GM23248 (cell line): Measurements from ENCODE around the gene TTLL9. TPM values are rescaled to one million over a fixed set of nuclear protein-coding genes. Genes with fewer than 3 reads are reported as not detected.

Experiments used
- DNase-seq: peaks from one replicate; pipeline ENCODE4 v3.0.0-alpha.2; 2015
- H2AFZ ChIP-seq: fragments of 200-600 bp; sonication (generic); 2 replicates; pipeline ENCODE4 v1.6.1; 2016; ENCODE audit warnings: antibody characterized with exemption
- H3F3A ChIP-seq: fragments of 200-600 bp; sonication (generic); 2 replicates; pipeline ENCODE4 v1.6.1; 2016; ENCODE audit warnings: mild to moderate bottlenecking, antibody characterized with exemption, mixed run types; ENCODE audit not compliant: insufficient read depth
- H3K27ac ChIP-seq: fragments of 200-600 bp; sonication (generic); 2 replicates; pipeline ENCODE4 v1.5.1; 2016; ENCODE audit warnings: mild to moderate bottlenecking
- H3K27me3 ChIP-seq: fragments of 200-600 bp; sonication (generic); replicated peaks from 2 replicates; pipeline ENCODE4 v1.6.1; 2016; ENCODE audit warnings: mild to moderate bottlenecking; ENCODE audit not compliant: insufficient read depth
- H3K36me3 ChIP-seq: fragments of 200-600 bp; sonication (generic); 2 replicates; pipeline ENCODE4 v1.6.1; 2016; ENCODE audit warnings: low read depth, mild to moderate bottlenecking
- H3K4me1 ChIP-seq: fragments of 200-600 bp; sonication (generic); 2 replicates; pipeline ENCODE4 v1.6.1; 2016; ENCODE audit warnings: mild to moderate bottlenecking; ENCODE audit not compliant: insufficient read depth
- H3K4me2 ChIP-seq: fragments of 200-600 bp; sonication (generic); one replicate; pipeline ENCODE4 v1.6.1; 2016; ENCODE audit warnings: mild to moderate bottlenecking; ENCODE audit not compliant: unreplicated experiment
- H3K4me3 ChIP-seq: fragments of 200-600 bp; sonication (generic); 2 replicates; pipeline ENCODE4 v1.5.1; 2016; ENCODE audit warnings: mild to moderate bottlenecking
- H3K79me2 ChIP-seq: fragments of 200-600 bp; sonication (generic); 2 replicates; pipeline ENCODE4 v1.6.1; 2016; ENCODE audit warnings: mild to moderate bottlenecking; ENCODE audit not compliant: insufficient read depth
- H3K9ac ChIP-seq: fragments of 200-600 bp; sonication (generic); 2 replicates; pipeline ENCODE4 v1.6.1; 2016; ENCODE audit warnings: mild to moderate bottlenecking
- H3K9me2 ChIP-seq: fragments of 200-600 bp; sonication (generic); 2 replicates; pipeline ENCODE4 v1.6.1; 2016; ENCODE audit warnings: mixed run types, mild to moderate bottlenecking, moderate library complexity; ENCODE audit not compliant: insufficient read depth
- H3K9me3 ChIP-seq: fragments of 200-600 bp; sonication (generic); one replicate; pipeline ENCODE4 v1.6.1; 2017; ENCODE audit warnings: low read depth
- H4K20me1 ChIP-seq: fragments of 200-600 bp; sonication (generic); 2 replicates; pipeline ENCODE4 v1.6.0; 2016; ENCODE audit not compliant: insufficient read depth
- EZH2 ChIP-seq: fragments of 200-600 bp; sonication (generic); IDR thresholded peaks from 2 replicates; pipeline ENCODE4 v1.6.1; 2018; ENCODE audit warnings: antibody characterized with exemption, mild to moderate bottlenecking; ENCODE audit not compliant: insufficient read depth, poor library complexity, severe bottlenecking
- EZH2phosphoT487 ChIP-seq: fragments of 200-600 bp; sonication (generic); IDR thresholded peaks from 2 replicates; pipeline ENCODE4 v1.6.1; 2018; ENCODE audit warnings: antibody characterized with exemption, moderate library complexity, mild to moderate bottlenecking, low read depth; ENCODE audit not compliant: insufficient read depth
- WGBS, 2 experiments: methylation state at CpG; one replicate each; pipeline ENCODE4 v1.1.6; 2015 to 2017; ENCODE audit warnings: low lambda C conversion rate in 2 of 2, low coverage in 1 of 2; ENCODE audit errors: missing lambda C conversion rate in 2 of 2; 5-methylcytosine and 5-hydroxymethylcytosine counted together
- in situ Hi-C: fragments of 300-500 bp; cut with MboI; formaldehyde crosslinking; loops from 2 replicates; pipeline ENCODE4 v1.15.0; 2020
- polyA plus RNA-seq: library from polyadenylated mRNA; unstranded; fragments of >200 nt; fragmentation: Nextera tagmentation; extraction: Ambion mirVana; gene quantifications from 2 replicates; pipeline ENCODE4 v1.2.1, GENCODE V29; 2016
- total RNA-seq: library from RNA; depleted of rRNA; stranded (reverse); fragments of >200 nt; shearing (Covaris generic); gene quantifications from 2 replicates; pipeline ENCODE4 v1.2.3, GENCODE V29; 2014

Gene TTLL9
- total and polyA plus RNA-seq, 2 experiments from 2014 or later, result not detected

DNA sequence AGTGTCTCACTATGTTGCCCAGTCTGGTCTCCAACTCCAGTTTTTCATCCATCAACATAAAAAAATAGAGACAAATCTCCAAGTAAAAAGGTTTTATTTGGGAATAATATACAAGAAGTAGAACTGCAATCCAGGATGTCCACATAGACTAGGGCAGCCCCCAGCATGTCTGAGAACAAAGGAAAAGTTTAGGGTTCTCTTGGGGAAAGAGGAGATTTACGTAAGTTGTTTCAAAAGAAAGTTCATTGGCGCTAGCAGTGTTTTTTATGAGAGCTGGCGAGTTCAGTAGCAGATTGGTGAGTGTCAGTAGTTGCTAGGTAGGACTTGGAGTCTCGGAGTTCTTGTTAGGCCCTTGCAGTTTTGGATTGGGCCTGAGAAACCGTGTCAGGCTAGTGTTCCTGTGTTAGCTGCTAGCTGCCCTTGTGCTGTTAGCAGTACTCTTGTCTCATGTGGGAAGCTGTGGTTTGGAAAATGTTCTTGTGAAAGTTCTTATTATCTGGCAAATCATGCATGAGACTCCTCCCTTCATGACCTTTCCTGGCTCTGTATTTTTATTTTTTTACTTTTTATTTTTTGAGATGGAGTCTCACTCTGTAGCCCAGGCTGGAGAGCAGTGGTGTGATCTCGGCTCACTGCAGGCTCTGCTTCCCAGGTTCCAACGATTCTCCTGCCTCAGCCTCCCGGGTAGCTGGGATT, 24.7 kb downstream of the TTLL9 start:
- H4K20me1 ChIP-seq, result no peaks in the 10 kb centered on the region
- peak; percentile 66 for DNase-seq

DNA sequence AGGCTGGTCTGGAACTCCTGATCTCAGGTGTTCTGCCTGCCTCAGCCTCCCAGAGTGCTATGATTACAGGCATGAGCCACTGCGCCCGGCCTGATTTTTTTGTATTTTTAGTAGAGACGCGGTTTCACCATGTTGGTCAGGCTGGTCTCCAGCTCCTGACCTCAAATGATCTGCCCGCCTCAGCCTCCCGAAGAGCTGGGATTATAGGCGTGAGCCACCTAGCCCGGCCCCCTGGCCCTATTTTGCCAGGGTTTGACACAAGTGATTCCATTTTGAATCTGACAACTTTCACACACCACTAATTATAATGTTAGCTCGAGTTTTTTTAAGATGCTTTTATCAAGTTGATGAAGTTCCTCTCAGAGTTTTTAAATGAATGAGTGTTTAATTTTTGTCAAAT, 25.6 kb downstream of the TTLL9 start:
- no peaks in the 10 kb centered on the region for H3K9me3 ChIP-seq
- no peaks in the 10 kb centered on the region for H3K36me3 ChIP-seq
- in situ Hi-C loops, result no loop called here
- H3K4me1 ChIP-seq, result no peaks in the 10 kb centered on the region
- H3K9me2 ChIP-seq, result no peaks in the 10 kb centered on the region
- no peak for DNase-seq
- no peak overlapping the region for H3K9ac ChIP-seq
- WGBS, 2 experiments, result 77 to 79% methylated on average over 9 of the region's 9 CpGs
- H4K20me1 ChIP-seq, result no peaks in the 10 kb centered on the region
- no peak overlapping the region for H2AFZ ChIP-seq
- no peak overlapping the region for H3K27ac ChIP-seq
- TF ChIP-seq EZH2 (no peak), EZH2phosphoT487 (no peak)
- no peaks in the 10 kb centered on the region for H3K79me2 ChIP-seq
- no peak overlapping the region for H3K4me3 ChIP-seq
- H3K4me2 ChIP-seq, result no peak overlapping the region
- peaks cover 13% of the 10 kb centered on the region for H3K27me3 ChIP-seq
- H3F3A ChIP-seq, result no peaks in the 10 kb centered on the region

More for the DNA sequence above, 24.7 kb downstream of the TTLL9 start:
- H3K36me3 ChIP-seq, result no peaks in the 10 kb centered on the region
- H3K4me3 ChIP-seq, result no peak overlapping the region
- in situ Hi-C loops, result no loop called here
- no peak overlapping the region for H3K4me2 ChIP-seq
- no peaks in the 10 kb centered on the region for H3K9me3 ChIP-seq
- H3K9me2 ChIP-seq, result no peaks in the 10 kb centered on the region
- no peaks in the 10 kb centered on the region for H3K4me1 ChIP-seq
- H3K9ac ChIP-seq, result no peak overlapping the region
- 38 to 39% methylated on average over 8 of the region's 8 CpGs for WGBS, 2 experiments
- H3F3A ChIP-seq, result no peaks in the 10 kb centered on the region
- H3K79me2 ChIP-seq, result no peaks in the 10 kb centered on the region
- H2AFZ ChIP-seq, result peak overlapping the region; percentile 42; the same call in 1 of the 2 replicates
- TF ChIP-seq EZH2, result no peak
- no peak for TF ChIP-seq EZH2phosphoT487
- no peak overlapping the region for H3K27ac ChIP-seq
- H3K27me3 ChIP-seq, result peaks cover 13% of the 10 kb centered on the region

DNA sequence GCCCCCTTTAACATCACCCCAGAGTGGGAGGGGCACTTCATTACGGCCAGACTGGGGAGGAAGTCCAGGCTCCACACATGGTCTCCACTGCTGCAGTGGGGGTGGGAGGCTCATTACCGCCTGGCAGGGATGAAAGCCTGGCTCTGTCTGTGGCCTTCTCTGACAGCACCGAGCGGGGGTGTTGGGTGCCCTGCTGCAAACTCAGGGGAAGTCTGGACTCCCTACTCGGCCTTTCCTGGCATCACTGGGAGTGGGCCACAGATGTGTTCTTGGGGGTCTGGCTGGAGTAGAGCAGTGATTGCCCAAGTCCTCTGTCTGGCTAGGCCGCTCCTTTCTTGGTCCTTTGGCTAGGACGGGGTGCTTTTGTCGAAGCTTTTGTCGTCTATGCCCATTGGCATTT, 27.1 kb downstream of the TTLL9 start:
- Histone ChIP-seq H4K20me1 (no peaks in the 10 kb centered on the region), H3K79me2 (no peaks in the 10 kb centered on the region), H3K9me3 (no peaks in the 10 kb centered on the region), H3K4me2 (no peak overlapping the region), H3K9me2 (no peaks in the 10 kb centered on the region), H2AFZ (no peak overlapping the region), H3K4me1 (no peaks in the 10 kb centered on the region), H3K27ac (no peak overlapping the region), H3K27me3 (peaks cover 5% of the 10 kb centered on the region), H3K4me3 (no peak overlapping the region), H3F3A (no peaks in the 10 kb centered on the region), H3K36me3 (no peaks in the 10 kb centered on the region), H3K9ac (no peak overlapping the region)
- WGBS, 2 experiments, result 41 to 50% methylated on average over 9 of the region's 9 CpGs
- TF ChIP-seq EZH2phosphoT487 (no peak), EZH2 (no peak)
- DNase-seq, result no peak
- in situ Hi-C loops, result no loop called here

DNA sequence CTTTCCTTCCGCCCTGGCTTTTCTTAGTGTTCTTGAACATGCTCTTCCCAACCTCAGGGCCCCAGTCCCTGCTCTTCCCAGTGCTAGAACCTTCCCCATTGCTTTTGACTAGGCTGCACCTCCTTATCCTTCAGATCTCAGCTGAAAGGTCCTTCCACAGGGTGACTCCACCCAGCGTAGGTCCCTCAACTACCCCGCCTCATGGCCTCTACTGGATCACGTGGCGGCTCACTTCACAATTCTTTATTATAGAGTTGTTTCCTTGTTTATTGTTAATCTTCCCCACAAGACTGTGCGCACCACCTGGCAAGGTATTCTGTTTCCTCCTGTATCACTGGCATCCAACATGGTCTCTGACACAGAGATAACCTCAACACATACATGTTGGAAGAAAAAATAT, 31.2 kb downstream of the TTLL9 start:
- H3K4me2 ChIP-seq, result no peak overlapping the region
- H3K36me3 ChIP-seq, result no peaks in the 10 kb centered on the region
- H2AFZ ChIP-seq, result no peak overlapping the region
- DNase-seq, result no peak
- H3K79me2 ChIP-seq, result no peaks in the 10 kb centered on the region
- H3K9me3 ChIP-seq, result no peaks in the 10 kb centered on the region
- 65 to 70% methylated on average over 6 of the region's 6 CpGs for WGBS, 2 experiments
- no peaks in the 10 kb centered on the region for H3K9me2 ChIP-seq
- no peak for TF ChIP-seq EZH2phosphoT487
- no peak for TF ChIP-seq EZH2
- no peaks in the 10 kb centered on the region for H3F3A ChIP-seq
- H3K27me3 ChIP-seq, result peaks cover 5% of the 10 kb centered on the region; the same call in 1 of the 2 replicates
- H3K4me1 ChIP-seq, result no peaks in the 10 kb centered on the region
- H3K4me3 ChIP-seq, result no peak overlapping the region
- no peaks in the 10 kb centered on the region for H4K20me1 ChIP-seq
- no peak overlapping the region for H3K9ac ChIP-seq
- H3K27ac ChIP-seq, result no peak overlapping the region
- in situ Hi-C loops, result no loop called here
